Measurements from ENCODE around the gene DKK2.

The DKK2 gene

GRCh38 chr4:107035819-107036583 is at the start of gene DKK2:
TSS of gene DKK2 (minus strand) at chr4:107036313. CDS start at chr4:107035591, 722 bp downstream.
- peak; percentile 23 for DNase-seq (ENCODE audit: low read depth)

- DNase-seq (ENCODE audit: low read depth) = no peak
Observed at GRCh38 chr4:107077192-107077591, 41.1 kb upstream of the DKK2 start.

- no peak for DNase-seq (ENCODE audit: low read depth)
Observed at GRCh38 chr4:107072836-107073736, 37.0 kb upstream of the DKK2 start.

- no peak for DNase-seq (ENCODE audit: low read depth)
Observed at GRCh38 chr4:107071108-107071507, 35.0 kb upstream of the DKK2 start.

- peak; percentile 5 for DNase-seq (ENCODE audit: low read depth)
Observed at GRCh38 chr4:107069049-107069448, 32.9 kb upstream of the DKK2 start.

GRCh38 chr4:107068116-107068515 is 32.0 kb upstream of the DKK2 start:
- no peak for DNase-seq (ENCODE audit: low read depth)

GRCh38 chr4:107066621-107067020 is 30.5 kb upstream of the DKK2 start:
- DNase-seq (ENCODE audit: low read depth) = no peak

GRCh38 chr4:107065201-107065600 is 29.1 kb upstream of the DKK2 start:
- DNase-seq (ENCODE audit: low read depth) = peak; percentile 6

- DNase-seq (ENCODE audit: low read depth) = no peak
Observed at GRCh38 chr4:107060388-107060787, 24.3 kb upstream of the DKK2 start.

GRCh38 chr4:107058828-107059227 is 22.7 kb upstream of the DKK2 start:
- no peak for DNase-seq (ENCODE audit: low read depth)

- DNase-seq (ENCODE audit: low read depth) = no peak
Observed at GRCh38 chr4:107050525-107051135, 14.5 kb upstream of the DKK2 start.

GRCh38 chr4:107046261-107046660 is 10.1 kb upstream of the DKK2 start:
- no peak for DNase-seq (ENCODE audit: low read depth)

- peak; percentile 5 for DNase-seq (ENCODE audit: low read depth)
Observed at GRCh38 chr4:107044170-107044569, 8.1 kb upstream of the DKK2 start.

- peak; percentile 49 for DNase-seq (ENCODE audit: low read depth)
Observed at GRCh38 chr4:107037199-107037584, 1.1 kb upstream of the DKK2 start.

- DNase-seq (ENCODE audit: low read depth) = no peak
Observed at GRCh38 chr4:107036584-107037198, 578 bp upstream of the DKK2 start.

- DNase-seq (ENCODE audit: low read depth) = peak; percentile 43
Observed at GRCh38 chr4:107034996-107035818, 906 bp downstream of the DKK2 start.

GRCh38 chr4:107034091-107034995 is 1.8 kb downstream of the DKK2 start:
- DNase-seq (ENCODE audit: low read depth) = peak; percentile 64

- no peak for DNase-seq (ENCODE audit: low read depth)
Observed at GRCh38 chr4:107027379-107027778, 8.7 kb downstream of the DKK2 start.

GRCh38 chr4:107018344-107018735 is 17.8 kb downstream of the DKK2 start:
- no peak for DNase-seq (ENCODE audit: low read depth)
